ENCODE data around the gene DOHH.

The DOHH gene

GRCh38 chr19:3500429-3501101, at the start of gene DOHH:
DOHH (minus strand) TSS chr19:3500674; CDS start chr19:3496814, 3,860 bp downstream.
- no peak for FAIRE-seq

GRCh38 chr19:3549816-3550215, 49.3 kb upstream of the DOHH start:
- no peak for FAIRE-seq

- FAIRE-seq = no peak
Observed at GRCh38 chr19:3548606-3549005, 48.1 kb upstream of the DOHH start.

- no peak for FAIRE-seq
Observed at GRCh38 chr19:3547767-3548282, 47.4 kb upstream of the DOHH start.

GRCh38 chr19:3547301-3547731, 46.8 kb upstream of the DOHH start:
- FAIRE-seq = no peak

GRCh38 chr19:3546119-3546518, 45.6 kb upstream of the DOHH start:
- no peak for FAIRE-seq

GRCh38 chr19:3545669-3546034, 45.2 kb upstream of the DOHH start:
- no peak for FAIRE-seq

- FAIRE-seq = no peak
Observed at GRCh38 chr19:3544742-3545668, 44.5 kb upstream of the DOHH start.

- FAIRE-seq = no peak
Observed at GRCh38 chr19:3544058-3544376, 43.5 kb upstream of the DOHH start.

GRCh38 chr19:3543150-3544057, 42.9 kb upstream of the DOHH start:
- FAIRE-seq = no peak

GRCh38 chr19:3539756-3540118, 39.3 kb upstream of the DOHH start:
- FAIRE-seq = no peak

- no peak for FAIRE-seq
Observed at GRCh38 chr19:3538965-3539755, 38.7 kb upstream of the DOHH start, which contains the start of gene TEKTIP1. TEKTIP1 (plus strand) TSS chr19:3539174; CDS start chr19:3539178, 4 bp downstream.

GRCh38 chr19:3538258-3538929, 37.9 kb upstream of the DOHH start:
- FAIRE-seq = no peak

- no peak for FAIRE-seq
Observed at GRCh38 chr19:3537438-3538240, 37.2 kb upstream of the DOHH start.

- no peak for FAIRE-seq
Observed at GRCh38 chr19:3537101-3537437, 36.6 kb upstream of the DOHH start.

- FAIRE-seq = no peak
Observed at GRCh38 chr19:3536429-3537100, 36.1 kb upstream of the DOHH start.

GRCh38 chr19:3535981-3536380, 35.5 kb upstream of the DOHH start:
- FAIRE-seq = no peak

GRCh38 chr19:3535563-3535965, 35.1 kb upstream of the DOHH start:
- no peak for FAIRE-seq

- no peak for FAIRE-seq
Observed at GRCh38 chr19:3535235-3535535, 34.7 kb upstream of the DOHH start.
